Ovary (tissue), 3 donors: ENCODE results near the gene FLOT2.

Experiments used
- CTCF ChIP-seq, 3 donors: fragments of 450-650 bp in 2 of 3; fragments of 200-600 bp in 1 of 3; IDR thresholded peaks; one replicate each; pipeline versions ENCODE4 v1.5.1 to v1.8.0; 2016 to 2022; ENCODE audit warnings: antibody characterized with exemption in 3 of 3, mild to moderate bottlenecking in 1 of 3
- EP300 ChIP-seq: sonication (generic); formaldehyde crosslinking; IDR thresholded peaks from one replicate; pipeline ENCODE4 v1.6.1; 2017; ENCODE audit warnings: antibody characterized with exemption
- POLR2A ChIP-seq: fragments of 450-650 bp; IDR thresholded peaks from one replicate; pipeline ENCODE4 v1.6.1; 2017; ENCODE audit warnings: antibody characterized with exemption, mild to moderate bottlenecking, moderate library complexity
- donor health status: DM: no; HTN: no; CAD: no.

GRCh38 chr17:28916302-28916934 is 18.9 kb upstream of the FLOT2 start:
- TF ChIP-seq POLR2A (no peak), CTCF (IDR thresholded peaks at IDR 0.05) (peak; percentile 16 to 48 (median 42)), EP300 (no peak)
